CD4-positive, alpha-beta T cell treated with Interleukin-12 subunit alpha and Interleukin-12 subunit beta, for 1 hour (primary cell): Measurements from ENCODE around the gene CUTC.
"Not testable (repeated sequence)": the region's sequence is repeated elsewhere in the genome, so short reads cannot be mapped to it uniquely, and the experiment has no call there.

Experiments
- DNase-seq: peaks from one replicate; pipeline ENCODE4 v3.0.0-alpha.2; 2020

Gene CUTC, protein sequence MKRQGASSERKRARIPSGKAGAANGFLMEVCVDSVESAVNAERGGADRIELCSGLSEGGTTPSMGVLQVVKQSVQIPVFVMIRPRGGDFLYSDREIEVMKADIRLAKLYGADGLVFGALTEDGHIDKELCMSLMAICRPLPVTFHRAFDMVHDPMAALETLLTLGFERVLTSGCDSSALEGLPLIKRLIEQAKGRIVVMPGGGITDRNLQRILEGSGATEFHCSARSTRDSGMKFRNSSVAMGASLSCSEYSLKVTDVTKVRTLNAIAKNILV

DNA sequence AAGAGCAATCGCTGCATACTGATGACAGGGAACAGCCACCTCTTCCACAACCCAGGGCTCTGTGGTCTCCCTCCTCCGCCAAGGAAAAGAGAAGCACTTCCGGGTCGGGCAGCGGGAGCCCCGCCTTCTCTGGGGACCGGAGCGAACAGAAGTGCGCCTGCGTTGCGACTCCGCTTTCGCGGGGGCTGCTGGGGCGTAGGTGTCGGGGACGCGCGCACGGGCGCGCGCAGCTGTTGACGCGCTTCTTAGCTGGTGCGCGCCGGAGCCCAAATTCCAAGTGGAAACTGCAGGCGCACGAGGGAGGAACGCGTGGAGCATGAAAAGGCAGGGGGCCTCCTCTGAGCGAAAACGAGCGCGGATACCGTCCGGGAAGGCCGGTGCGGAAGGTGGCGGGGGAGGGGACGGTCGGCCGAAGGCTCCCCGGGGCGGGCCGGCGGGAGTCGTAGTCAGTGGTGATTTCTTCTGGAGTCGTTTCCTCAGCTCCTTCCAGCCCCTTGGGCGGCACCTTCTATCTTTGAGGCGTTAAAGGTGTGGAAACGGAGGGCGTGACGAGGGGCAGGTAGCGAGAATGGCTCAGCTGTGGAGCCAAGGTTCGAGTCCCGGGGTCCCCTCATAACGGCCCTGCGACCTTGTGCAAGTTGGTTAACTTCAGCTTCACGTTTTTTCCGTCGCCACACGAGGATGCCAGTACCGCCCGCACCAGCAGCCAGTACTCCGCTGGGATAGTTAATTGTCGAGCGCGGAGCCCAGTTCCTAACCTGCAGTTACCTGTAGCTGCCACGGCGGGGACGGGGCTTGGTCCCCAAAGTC, at the start of gene CUTC, which contains the start of gene COX15:
TSS of gene CUTC (plus strand) at position 202 of the 810 bp plus-strand sequence. CDS start at position 317, 115 bp downstream.
TSS of gene COX15 (minus strand) at position 95 of the 810 bp plus-strand sequence. CDS start at position 17, 78 bp downstream.
- peak; percentile 95 for DNase-seq

DNA sequence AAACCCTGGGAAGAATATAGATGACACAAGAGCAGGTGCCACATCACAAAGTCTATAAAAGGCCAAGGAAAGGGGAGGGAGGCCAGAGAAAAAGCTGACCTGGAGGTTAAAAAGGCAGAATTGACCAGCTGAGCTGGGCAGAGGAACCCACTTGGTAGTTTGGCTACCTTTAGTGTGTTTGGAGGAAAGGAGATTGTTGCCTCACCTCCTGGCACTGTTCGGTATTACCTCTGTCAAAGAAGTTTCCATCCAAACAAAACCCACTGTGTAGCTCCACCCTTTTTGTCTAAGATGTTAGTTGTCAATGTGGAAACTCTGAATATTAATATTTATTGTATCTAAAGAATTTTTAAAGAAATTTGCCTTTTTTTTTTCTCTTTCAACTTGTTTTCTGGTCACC, 49.3 kb upstream of the CUTC start:
- DNase-seq = no peak

DNA sequence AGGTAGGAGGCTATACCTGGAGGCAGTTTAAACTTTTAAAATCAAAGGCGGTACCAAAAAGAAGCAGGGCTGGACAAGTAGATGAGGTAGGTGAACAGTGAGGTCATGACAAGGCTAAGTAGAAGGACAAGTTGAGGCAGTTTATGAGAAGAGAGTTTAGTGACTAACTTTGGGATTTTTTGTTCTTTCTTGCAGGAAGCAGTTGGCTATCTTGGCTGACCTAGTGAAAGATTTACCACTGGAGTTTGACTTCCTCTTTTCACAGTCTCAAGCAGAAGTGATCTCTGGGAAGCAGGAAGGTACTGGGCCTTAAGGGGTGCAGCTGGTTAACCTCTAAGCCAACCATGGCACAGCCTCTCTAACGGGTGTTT, 46.5 kb upstream of the CUTC start:
- DNase-seq = no peak

DNA sequence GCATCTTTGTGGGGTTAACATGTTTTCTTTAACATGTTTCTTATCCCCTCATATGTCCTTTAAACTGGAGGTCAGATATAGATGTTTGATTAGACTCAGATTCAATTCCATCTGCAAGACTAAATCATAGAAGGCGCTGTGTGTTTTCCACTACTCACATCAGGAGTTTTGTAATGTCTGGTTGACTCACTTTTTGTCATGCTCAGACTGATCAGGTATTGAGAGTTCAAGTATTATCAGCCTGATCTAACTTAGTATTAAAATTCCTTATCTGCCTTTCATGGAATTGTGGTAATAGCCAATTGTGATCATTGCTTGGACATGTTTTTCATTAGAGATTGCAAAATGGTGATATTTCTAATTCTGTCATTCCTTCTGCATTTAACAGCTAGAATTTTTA, 42.6 kb upstream of the CUTC start:
- DNase-seq = no peak

DNA sequence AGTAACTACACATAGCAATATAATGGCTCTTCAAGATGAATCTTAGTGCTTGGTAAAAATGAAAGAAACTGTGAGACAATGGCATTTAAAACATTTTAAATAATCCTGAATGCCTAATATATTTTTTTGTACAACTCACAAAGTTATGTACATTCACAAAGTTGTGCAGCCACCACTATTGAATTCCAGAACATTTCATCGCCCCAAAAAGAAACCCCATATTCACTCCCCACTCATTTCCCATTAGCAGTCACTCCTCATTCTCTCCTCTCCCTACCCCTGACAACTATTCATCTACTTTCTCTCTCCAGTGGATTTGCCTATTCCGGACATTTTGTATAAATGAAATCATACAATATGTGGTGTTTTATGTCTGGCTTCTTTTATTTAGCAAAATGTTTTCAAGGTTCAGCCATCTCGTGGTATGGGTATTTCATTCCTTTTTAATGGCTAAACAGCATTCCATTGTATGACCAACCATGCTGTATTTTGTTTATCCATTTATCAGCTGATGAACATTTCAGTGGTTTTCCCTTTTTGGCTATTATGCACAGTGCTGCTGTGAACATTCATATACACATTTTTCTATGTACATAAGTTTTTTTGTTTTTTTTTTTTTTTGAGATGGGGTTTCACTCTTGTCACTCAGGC, 38.0 kb upstream of the CUTC start:
- DNase-seq = no peak

DNA sequence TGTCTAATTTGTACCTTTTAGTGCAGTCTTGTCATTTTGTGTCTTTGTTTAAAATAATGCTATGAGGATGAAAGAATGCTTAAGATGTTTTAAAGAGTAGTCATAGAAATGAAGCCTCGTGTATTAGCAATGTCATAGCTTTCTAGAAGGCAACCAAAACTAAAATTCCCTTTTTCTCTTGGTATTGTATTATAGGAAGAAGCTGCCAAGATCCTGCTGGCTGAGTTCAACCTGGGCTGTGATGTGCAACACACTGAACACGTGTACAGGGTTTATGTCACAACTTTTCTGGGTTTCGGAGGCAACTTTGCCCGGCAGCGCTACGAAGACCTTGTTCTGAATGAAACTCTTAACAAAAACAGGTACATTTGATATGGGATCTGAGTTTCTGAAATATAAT, 36.3 kb upstream of the CUTC start:
- no peak for DNase-seq

DNA sequence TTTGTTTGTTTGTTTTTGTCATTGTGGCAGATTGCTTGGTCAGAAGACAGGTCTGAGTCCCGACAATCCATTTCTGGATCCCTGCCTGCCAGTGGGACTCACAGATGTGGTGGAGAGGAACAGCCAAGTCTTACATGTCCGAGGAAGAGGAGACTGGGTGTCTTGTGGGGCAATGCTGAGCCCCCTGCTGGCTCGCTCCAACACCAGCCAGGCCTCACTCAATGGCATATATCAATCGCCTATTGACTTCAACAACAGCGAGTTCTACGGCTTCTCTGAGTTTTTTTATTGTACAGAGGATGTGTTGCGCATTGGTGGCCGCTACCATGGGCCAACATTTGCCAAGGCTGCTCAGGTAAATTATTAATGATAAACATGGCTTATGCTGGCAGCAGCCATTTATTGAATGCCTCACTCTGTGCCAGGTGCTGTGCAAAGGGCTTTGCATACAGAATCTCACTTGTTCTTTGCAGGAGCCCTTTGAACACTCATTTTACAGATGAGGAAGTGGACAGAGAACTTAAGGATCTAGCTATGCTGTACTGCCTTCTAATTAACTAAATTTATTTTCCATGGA, 33.4 kb upstream of the CUTC start:
- DNase-seq = no peak

DNA sequence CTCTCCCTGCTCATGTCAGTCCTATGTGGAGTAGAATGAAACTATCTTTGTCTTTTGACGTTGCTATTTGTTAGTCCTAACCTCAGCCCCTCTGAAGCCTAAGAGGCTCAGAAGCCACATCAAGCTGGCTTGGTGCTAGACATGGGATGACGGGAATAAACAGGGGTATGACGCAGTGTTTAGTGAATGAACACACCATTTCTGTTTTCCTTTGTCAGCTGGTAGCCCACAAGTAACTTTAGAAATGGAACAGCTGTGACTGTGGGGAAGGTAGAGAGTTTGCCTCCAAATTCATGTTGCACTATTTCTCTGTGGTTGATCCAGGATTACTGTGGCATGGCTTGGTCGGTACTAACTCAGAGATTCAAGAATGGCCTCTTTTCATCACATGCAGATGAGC, 31.4 kb upstream of the CUTC start:
- no peak for DNase-seq

DNA sequence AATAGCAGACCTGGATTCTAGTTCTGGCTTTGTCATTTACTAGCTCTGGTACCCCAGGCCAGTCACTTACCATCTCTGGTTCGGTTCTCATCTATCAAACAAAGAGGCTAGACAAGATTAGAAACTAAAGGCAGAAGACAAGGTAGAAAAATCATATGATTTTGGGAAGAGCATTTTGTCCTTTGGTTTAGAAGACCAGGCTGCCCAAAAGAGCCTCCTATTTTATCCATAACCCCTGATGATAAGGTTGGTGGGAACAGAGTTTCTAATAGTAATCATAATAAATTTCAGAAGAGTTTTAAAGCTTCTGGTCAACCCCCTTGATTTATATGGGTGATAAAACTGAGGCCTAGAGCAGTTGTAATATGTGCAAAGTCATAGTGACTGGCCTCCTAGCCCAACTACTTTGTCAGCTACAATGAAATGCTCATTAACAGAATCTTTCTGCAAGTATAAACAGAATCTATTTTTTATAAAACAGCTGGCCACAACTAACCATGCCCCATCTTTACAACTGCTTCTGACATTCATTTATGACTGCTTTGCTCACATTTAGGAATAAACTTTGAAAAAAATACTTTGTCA, 23.5 kb upstream of the CUTC start:
- DNase-seq = no peak

DNA sequence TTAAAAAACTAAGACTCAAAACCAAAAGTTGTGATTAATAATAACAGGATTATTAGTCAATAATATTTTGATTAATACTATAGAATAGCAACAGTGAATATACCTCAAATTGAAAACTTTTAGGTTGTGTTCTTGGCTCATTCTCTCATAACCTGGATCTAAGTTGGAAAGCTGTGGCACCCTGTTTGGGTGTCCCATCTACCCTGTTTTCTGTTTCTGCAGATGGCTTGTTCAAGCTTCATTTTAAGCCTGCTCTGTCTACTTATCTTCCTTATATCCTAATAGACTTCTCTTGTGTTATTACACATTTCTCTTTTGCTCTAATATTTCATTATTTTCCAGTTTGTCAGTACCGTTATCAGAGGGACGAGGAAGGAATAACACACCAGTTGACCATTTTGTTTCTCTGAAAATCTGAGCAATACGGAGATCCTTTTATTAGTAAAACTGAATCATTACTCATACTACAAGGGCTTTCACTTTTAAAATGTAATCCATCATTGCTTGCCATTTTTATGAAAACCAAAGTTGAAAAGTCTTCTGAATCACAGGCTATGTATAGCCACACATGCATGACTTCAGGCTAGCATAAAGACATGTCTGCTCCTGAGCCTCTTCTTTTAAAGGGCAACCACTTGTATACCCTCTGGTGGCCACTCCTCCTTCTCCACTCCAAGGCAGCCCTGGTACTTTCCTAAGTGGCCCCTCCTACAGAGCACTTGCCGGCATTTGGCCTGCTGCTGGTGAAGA, 22.4 kb upstream of the CUTC start:
- DNase-seq = no peak

DNA sequence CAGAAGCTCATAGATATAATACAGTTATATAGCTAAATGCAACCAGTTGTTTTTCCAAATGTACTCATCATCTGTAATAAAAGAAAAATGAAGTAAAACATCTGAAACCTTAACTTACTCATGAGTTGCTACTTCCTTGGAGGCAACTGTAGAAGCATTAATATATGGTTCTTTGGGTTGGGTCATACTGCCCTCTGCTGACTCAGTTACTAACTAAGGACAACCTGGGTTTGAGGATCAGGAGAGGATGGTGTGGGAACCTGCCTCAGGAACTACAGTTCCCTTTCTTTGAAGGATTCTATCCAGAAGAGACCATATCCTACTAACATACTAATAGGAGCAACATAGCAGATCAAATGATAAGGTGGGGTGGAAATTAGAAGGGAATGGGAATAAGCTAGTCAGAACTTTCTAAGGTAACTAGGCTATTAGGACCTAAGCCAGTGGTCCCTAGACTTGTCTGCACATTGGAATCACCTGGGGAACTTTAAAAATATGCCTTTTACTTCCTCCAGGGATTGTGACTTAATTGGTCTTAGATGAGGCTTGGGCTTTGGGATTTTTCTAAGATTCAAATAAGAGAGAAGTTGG, 20.8 kb upstream of the CUTC start:
- peak; percentile 39 for DNase-seq

DNA sequence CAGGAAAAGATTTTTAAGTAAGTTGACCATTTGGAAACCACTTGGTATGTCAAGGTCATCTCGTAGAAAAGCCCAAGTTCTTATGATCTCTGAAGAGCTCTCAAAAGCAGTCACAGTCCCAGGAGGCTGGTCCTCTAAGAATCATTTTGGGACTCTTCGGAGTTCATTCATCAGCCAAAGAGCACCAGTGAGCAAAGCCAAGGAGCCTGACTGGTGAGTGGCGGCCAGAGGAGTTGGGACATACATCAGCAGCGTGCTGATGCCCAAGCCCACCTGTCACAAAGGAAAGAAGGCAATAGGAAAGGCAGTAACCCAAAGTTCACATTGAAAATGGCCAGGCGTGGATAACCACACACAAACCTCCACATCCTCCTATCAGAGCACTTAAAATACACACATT, 17.6 kb upstream of the CUTC start:
- no peak for DNase-seq

DNA sequence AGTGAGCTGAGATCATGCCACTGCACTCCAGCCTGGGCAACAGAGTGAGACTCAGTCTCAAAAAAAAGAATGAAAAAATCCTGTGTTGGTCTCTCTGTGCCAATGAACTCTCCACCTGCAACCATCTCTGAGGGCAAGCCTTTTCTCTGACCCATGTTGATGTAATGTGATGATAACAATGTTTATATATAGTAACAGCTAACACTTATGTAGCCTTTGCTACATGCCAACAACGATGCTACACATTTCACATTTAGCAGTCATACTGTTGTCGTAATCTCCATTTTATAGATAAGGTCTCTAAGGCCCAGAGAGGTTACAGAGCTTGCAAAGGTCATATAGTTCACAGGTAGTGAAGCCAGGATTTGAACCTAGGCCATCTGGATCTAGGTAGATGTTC, 11.6 kb upstream of the CUTC start:
- no peak for DNase-seq

DNA sequence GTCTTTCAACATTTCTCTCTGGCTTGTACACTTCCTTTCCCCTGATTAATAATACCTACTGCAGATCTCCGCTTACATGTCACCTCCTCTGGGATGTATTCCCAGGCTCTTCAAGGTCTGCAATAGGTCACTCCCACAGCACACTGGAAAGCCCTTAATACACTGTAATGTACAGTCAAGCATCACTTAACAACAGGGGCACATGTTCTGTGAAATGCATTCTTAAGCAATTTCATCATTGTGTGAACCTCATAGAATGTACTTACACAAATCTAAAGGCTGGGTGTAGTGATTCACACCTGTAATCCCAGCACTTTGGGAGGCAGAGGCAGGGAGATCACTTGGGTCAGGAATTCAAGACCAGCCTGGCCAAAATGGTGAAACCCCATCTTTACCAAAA, 2.0 kb upstream of the CUTC start:
- DNase-seq = no peak

DNA sequence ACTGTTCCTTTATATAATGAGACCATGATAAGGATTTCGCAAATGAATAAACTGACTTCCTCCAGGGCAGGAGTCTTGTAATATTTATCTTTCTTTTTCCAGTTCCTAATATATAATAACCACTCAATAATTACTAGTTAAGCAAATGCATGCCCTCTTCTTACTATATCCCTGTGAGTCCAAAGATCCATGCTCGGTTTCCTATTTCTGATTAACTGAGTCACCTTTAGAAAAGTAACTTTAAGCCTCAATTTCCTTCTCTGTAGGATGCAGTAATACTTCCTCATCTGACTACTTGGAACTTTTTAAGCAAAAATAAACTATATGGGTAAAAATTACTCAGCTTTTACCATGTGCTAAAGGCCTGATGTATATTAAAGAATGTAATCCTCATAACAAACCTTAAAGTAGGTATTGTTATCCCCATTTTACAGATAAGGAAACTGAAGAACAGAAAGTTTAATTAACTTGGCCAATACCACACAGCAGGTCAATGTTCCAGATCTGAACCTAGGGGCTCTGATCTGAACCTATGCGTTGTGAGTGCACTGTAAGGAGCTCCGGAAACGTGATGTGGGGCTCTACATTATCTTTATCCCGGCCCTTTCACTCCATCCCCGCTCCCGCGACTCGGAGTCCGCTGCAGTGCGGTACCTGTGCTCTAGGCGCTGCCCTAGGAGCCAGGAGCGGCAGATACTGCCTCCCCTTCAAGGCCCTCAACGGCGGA, 565 bp upstream of the CUTC start:
- no peak for DNase-seq

DNA sequence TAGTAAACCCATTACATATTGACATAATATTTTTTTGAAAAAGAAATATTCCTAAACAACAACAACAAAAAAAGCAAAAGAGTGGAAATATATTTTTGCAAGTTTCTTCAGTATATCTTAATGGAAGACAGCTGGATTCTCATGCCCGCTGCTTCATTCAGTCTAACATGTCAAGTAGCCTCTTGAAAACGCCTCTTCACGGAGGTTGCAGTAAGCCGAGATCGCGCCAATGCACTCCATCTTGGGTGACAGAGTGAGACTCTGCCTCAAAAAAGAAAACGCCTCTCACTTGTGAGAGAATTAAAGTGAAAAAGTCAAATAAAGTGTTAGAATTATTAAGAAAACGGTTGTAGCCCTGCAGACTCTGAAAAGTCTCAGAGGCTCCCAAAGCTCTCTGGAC, 1.3 kb downstream of the CUTC start:
- no peak for DNase-seq

DNA sequence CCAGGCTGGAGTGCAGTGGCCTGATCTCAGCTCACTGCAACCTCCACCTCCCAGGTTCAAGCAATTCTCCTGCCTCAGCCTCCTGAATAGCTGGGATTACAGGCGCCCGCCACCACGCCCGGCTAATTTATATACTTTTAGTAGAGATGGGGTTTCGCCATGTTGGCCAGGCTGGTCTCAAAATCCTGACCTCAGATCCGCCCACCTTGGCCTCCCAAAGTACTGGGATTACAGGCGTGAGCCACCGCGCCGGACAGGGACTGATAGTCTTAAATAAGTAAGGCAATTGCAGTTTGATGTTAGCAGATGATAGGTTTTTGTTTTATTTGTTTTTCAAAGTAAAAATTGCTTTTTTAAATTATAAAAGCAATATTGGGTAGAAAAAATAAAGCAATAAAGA, 2.1 kb downstream of the CUTC start:
- DNase-seq = not testable (repeated sequence)

DNA sequence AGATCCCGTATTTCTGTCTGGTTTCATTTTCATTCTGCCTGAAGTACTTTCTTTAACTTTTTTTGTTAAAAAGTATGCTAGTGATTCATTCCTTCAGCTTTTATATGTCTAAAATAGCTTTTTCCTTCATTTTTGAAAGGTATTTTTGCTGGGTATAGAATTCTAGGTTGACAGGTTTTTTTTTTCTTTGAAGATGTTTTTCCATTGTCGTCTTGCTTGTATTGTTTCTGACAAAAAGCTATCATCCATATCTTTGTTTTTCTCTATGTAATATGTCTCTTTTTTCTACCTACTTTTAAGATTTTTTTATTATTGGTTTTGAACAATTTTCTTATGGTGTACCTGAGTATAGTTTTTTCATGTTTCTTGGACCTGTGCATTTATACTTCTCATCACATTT, 8.2 kb downstream of the CUTC start:
- no peak for DNase-seq

DNA sequence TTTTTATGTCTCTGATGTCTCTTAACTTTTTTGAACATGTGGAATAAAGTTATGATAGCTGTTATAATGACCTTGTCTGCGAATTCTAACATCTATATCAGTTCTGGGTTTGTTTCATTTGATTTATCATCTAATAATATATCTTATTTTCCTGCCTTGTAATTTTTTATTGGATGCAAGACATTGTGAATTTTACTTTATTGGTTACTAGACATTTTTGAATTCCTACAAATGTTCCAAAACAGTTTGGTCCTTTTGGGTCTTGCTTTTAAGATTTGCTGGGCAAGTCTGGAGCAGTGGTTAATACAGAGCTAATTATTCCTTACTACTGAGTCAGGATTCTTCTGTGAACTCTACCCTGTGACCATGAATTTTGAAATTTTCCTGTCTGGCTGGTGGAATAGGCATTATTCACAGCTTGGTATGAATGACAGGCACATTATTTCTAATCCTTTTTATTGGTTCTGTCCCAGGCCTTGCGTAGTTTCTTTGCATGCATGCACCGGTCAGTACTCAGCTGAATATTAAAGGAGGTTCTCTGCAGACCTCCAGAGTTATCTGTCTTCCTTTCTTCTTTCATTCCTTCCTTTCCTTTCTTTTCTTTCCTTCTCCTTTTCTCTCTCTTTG, 9.0 kb downstream of the CUTC start:
- DNase-seq = no peak

DNA sequence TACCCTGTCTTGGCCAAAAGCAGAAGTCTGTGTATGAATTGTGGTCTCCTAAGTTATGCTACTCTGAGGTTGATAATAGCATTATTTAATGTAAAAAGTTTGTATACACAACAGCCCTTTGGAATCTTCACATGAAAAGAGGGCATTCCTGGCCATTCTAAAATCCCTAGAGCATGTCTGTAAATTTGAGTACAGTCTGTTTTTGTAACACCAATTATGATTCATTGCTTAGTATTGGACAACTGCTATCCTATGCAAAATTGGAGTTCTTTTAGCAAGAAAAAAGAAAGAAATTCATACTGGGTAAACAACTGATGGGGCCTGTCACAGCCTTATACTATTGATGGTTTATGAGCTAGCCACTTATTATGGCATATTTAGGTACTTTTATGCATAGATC, 10.2 kb downstream of the CUTC start:
- DNase-seq = no peak

DNA sequence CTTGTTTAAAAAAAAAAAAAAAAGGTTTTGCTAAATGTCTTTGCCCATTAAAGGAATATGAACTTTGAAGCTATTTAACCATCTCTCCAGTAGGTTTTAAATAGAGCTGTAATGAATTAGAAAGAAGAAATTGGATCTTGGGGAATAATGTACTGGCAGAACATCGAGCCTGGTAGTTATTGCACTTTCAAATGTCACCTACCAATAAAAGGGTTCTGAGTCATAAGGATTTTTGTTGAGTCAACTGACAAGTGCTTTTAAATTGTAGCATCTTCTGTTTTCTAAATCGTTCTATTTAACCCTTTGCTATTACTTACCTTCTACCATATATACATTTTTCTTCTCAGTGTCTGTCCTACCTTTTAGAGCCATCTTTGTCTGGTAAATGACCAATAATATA, 10.7 kb downstream of the CUTC start:
- no peak for DNase-seq
